Neutrophil (primary cell): ENCODE results near the gene ZNF488.

ENCODE experiments used
- H3K27ac ChIP-seq: fragments of 200-600 bp; sonication (generic); 2 replicates; pipeline ENCODE4 v1.5.1; 2016; ENCODE audit warnings: mild to moderate bottlenecking, moderate library complexity
- H3K27me3 ChIP-seq: fragments of 200-600 bp; sonication (generic); 2 replicates; pipeline ENCODE4 v1.6.0; 2016; ENCODE audit warnings: mild to moderate bottlenecking
- H3K36me3 ChIP-seq: fragments of 200-600 bp; sonication (generic); 2 replicates; pipeline ENCODE4 v1.5.1; 2017
- H3K4me1 ChIP-seq, 2 experiments: fragments of 200-600 bp in 1 of 2; sonication (generic) in 1 of 2; 1 replicate in 1 of 2; 2 replicates in 1 of 2; pipeline versions ENCODE4 v1.5.1 to v1.6.1; 2013 to 2016; ENCODE audit warnings: low read depth in 1 of 2, low read length in 1 of 2, mild to moderate bottlenecking in 1 of 2, moderate library complexity in 1 of 2; ENCODE audit not compliant: control insufficient read depth in 1 of 2, insufficient read depth in 1 of 2
- H3K4me3 ChIP-seq, 2 experiments: fragments of 200-600 bp in 1 of 2; sonication (generic) in 1 of 2; 1 replicate in 1 of 2; 2 replicates in 1 of 2; pipeline ENCODE4 v1.5.1; 2013 to 2016; ENCODE audit warnings: low read depth in 1 of 2, low read length in 1 of 2, mild to moderate bottlenecking in 1 of 2, moderate library complexity in 1 of 2
- H3K9me3 ChIP-seq: fragments of 200-600 bp; sonication (generic); 2 replicates; pipeline ENCODE4 v1.5.1; 2016
- CTCF ChIP-seq: fragments of 200-600 bp; sonication (generic); IDR thresholded peaks from 2 replicates; pipeline ENCODE4 v1.5.1; 2016; ENCODE audit warnings: antibody characterized with exemption

ZNF488 gene

GRCh38 chr10:47364911-47365310, 19.2 kb downstream of the ZNF488 start:
- H3K36me3 ChIP-seq: no peaks in the 10 kb centered on the region
- H3K4me1 ChIP-seq: no peaks in the 10 kb centered on the region
- no peaks in the 10 kb centered on the region for H3K9me3 ChIP-seq
- no peak overlapping the region for H3K27ac ChIP-seq
- H3K27me3 ChIP-seq: no peaks in the 10 kb centered on the region
- H3K4me3 ChIP-seq: no peak overlapping the region
- TF ChIP-seq CTCF: no peak

GRCh38 chr10:47364366-47364765, 19.7 kb downstream of the ZNF488 start:
- Histone ChIP-seq H3K36me3 (no peaks in the 10 kb centered on the region), H3K4me1 (no peaks in the 10 kb centered on the region), H3K27ac (no peak overlapping the region), H3K9me3 (no peaks in the 10 kb centered on the region), H3K4me3 (no peak overlapping the region), H3K27me3 (no peaks in the 10 kb centered on the region)
- TF ChIP-seq CTCF: no peak

- H3K27me3 ChIP-seq: no peaks in the 10 kb centered on the region
- TF ChIP-seq CTCF: no peak
- H3K36me3 ChIP-seq: no peaks in the 10 kb centered on the region
- no peak overlapping the region for H3K27ac ChIP-seq
- no peak overlapping the region for H3K4me3 ChIP-seq
- H3K4me1 ChIP-seq: no peaks in the 10 kb centered on the region
- H3K9me3 ChIP-seq: no peaks in the 10 kb centered on the region
These were observed 20.3 kb downstream of the ZNF488 start for GRCh38 chr10:47363781-47364180.

GRCh38 chr10:47362199-47362598, 21.9 kb downstream of the ZNF488 start:
- TF ChIP-seq CTCF: no peak
- Histone ChIP-seq H3K4me3 (no peak overlapping the region), H3K27me3 (no peaks in the 10 kb centered on the region)

GRCh38 chr10:47361293-47361692, 22.8 kb downstream of the ZNF488 start:
- no peaks in the 10 kb centered on the region for H3K36me3 ChIP-seq
- no peak overlapping the region for H3K4me3 ChIP-seq
- no peaks in the 10 kb centered on the region for H3K9me3 ChIP-seq
- H3K27ac ChIP-seq: no peak overlapping the region
- no peaks in the 10 kb centered on the region for H3K4me1 ChIP-seq
- H3K27me3 ChIP-seq: no peaks in the 10 kb centered on the region
- no peak for TF ChIP-seq CTCF

More at GRCh38 chr10:47362199-47362598, 21.9 kb downstream of the ZNF488 start:
- Histone ChIP-seq H3K27ac (no peak overlapping the region), H3K36me3 (no peaks in the 10 kb centered on the region), H3K4me1 (no peaks in the 10 kb centered on the region), H3K9me3 (no peaks in the 10 kb centered on the region)
